Right lobe of liver (tissue), 6 donors: ENCODE measurements around the gene TIMM13. TPM values are rescaled to one million over a fixed set of nuclear protein-coding genes. Genes with fewer than 3 reads are reported as not detected.
"Not testable (repeated sequence)": the region's sequence is repeated elsewhere in the genome, so short reads cannot be mapped to it uniquely, and the experiment has no call there.

Experiments
- ATAC-seq, 4 donors: fragments of 200-7000 bp; cut with Tn5 transposase; one replicate each; pipeline ENCODE4 v1.9.1; 2020; ENCODE audit warnings: mild to moderate bottlenecking in 4 of 4, moderate library complexity in 4 of 4
- DNase-seq, 3 donors: peaks; one replicate each; pipeline ENCODE4 v3.0.0-alpha.2; 2020
- H3K27ac ChIP-seq, 3 donors: fragments of 200-600 bp; one replicate each; pipeline ENCODE4 v1.8.0; 2022
- H3K27me3 ChIP-seq, 2 donors: fragments of 200-600 bp; one replicate each; pipeline ENCODE4 v1.8.0; 2022
- H3K36me3 ChIP-seq, 4 donors: fragments of 200-600 bp; sonication (generic) in 1 of 4; one replicate each; pipeline versions ENCODE4 v1.5.1 to v1.8.0; 2017 to 2022; ENCODE audit warnings: control low read depth in 1 of 4
- H3K4me1 ChIP-seq, 4 donors: fragments of 200-600 bp; sonication (generic) in 1 of 4; one replicate each; pipeline versions ENCODE4 v1.5.1 to v1.8.0; 2017 to 2022; ENCODE audit warnings: control low read depth in 1 of 4
- H3K4me3 ChIP-seq, 3 donors: fragments of 200-600 bp; one replicate each; pipeline ENCODE4 v1.8.0; 2022
- H3K9me3 ChIP-seq, 4 donors: fragments of 200-600 bp; sonication (generic) in 1 of 4; one replicate each; pipeline versions ENCODE4 v1.5.1 to v1.8.0; 2017 to 2022; ENCODE audit warnings: control low read depth in 1 of 4
- POLR2A ChIP-seq: fragments of 450-650 bp; IDR thresholded peaks from one replicate; pipeline ENCODE4 v1.6.1; 2017; ENCODE audit warnings: antibody characterized with exemption, mild to moderate bottlenecking
- WGBS: methylation state at CpG from one replicate; pipeline ENCODE4 v1.1.6; 2018; ENCODE audit warnings: low coverage, low lambda C conversion rate; ENCODE audit not compliant: insufficient coverage; ENCODE audit errors: missing lambda C conversion rate; 5-methylcytosine and 5-hydroxymethylcytosine counted together
- intact Hi-C, 2 donors: fragments of 100-400 bp; cut with DNase I; formaldehyde crosslinking; loops; one replicate each; pipeline versions ENCODE4 v1.11.2 to v1.14.1; 2022
- total RNA-seq, 6 experiments: library from RNA; depleted of rRNA in 2 of 6; stranded (reverse); fragments of >200 nt in 2 of 6; fragmentation: NEBNext Ultra II Directional in 3 of 6; extraction: Animal tissue kit (Norgen Biotek cat#: 25700) in 3 of 6; gene quantifications; one replicate each; pipeline versions ENCODE4 v1.1.0 to v1.2.4, GENCODE V29; 2016 to 2023
- TF ChIP-seq, protein P1 (sequence below), 4 donors: fragments of 200-600 bp in 3 of 4; fragments of 450-650 bp in 1 of 4; IDR thresholded peaks; one replicate each; pipeline versions ENCODE4 v1.5.1 to v1.8.0; 2016 to 2022; ENCODE audit warnings: antibody characterized with exemption in 4 of 4, mild to moderate bottlenecking in 2 of 4
- donor health status: DM: no; HTN: yes; CAD: no.
- donor health status: DM: no; HTN: no; CAD: no.
- donor health status: DM: no; HTN: no; CAD: no.
- donor health status: DM: no; HTN: yes; CAD: no.
- donor health status: DM: no; HTN: yes; CAD: no.

The TIMM13 gene
- total RNA-seq, 6 experiments from 2014 or later: 35.5 to 59.8 (median 51.1) TPM

DNA sequence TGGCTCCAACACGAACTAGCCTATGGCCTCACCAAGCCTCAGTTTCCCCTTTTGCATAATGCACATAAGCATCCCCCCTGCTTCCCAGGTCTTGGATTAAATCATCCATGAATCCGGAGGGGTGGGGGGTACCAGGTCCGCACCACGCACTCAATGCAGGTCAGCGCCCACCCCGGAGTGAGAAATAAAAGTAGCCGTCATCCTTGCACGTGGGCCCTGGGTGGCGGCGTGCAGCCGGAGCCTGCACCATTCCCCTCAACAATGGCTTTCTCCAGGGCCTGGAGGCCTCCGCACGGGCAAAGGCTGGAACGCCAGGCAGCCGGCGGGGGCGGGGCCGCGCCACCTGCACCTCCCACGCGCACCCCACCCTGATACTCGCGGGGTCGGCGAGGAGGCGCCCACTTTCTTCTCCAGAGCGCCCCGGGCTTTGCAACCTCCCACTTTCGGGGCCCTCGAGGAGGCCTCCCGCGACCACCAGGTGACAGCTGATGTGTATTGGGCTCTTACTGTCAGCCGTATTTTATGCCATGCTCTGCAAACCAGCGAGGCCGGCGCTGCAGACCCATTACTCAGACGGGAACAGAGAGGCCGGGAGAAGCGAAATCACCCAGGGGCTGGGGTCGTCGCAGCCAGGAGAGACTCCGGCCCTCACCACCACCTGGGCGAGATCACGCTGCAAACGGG lies 47.8 kb upstream of the TIMM13 start:
- Histone ChIP-seq H3K36me3 (peaks cover 0 to 14% (median 7%) of the 10 kb centered on the region in 4 donors), H3K4me1 (peaks cover 0 to 13% (median 0%) of the 10 kb centered on the region in 4 donors), H3K4me3 (peak overlapping the region; percentile 53 to 96 (median 77)), H3K9me3 (no peaks in the 10 kb centered on the region), H3K27ac (peak overlapping the region; percentile 76 to 97 (median 82)), H3K27me3 (no peaks in the 10 kb centered on the region)
- ATAC-seq (peak; percentile 6 to 38 (median 23)), DNase-seq (peak; percentile 67 to 78 (median 77))
- intact Hi-C loops: loop anchor here (10.0 kb wide), 2 partner anchors 100 to 140 kb away; no protein-coding TSS in a partner anchor
- TF ChIP-seq, protein P1, sequence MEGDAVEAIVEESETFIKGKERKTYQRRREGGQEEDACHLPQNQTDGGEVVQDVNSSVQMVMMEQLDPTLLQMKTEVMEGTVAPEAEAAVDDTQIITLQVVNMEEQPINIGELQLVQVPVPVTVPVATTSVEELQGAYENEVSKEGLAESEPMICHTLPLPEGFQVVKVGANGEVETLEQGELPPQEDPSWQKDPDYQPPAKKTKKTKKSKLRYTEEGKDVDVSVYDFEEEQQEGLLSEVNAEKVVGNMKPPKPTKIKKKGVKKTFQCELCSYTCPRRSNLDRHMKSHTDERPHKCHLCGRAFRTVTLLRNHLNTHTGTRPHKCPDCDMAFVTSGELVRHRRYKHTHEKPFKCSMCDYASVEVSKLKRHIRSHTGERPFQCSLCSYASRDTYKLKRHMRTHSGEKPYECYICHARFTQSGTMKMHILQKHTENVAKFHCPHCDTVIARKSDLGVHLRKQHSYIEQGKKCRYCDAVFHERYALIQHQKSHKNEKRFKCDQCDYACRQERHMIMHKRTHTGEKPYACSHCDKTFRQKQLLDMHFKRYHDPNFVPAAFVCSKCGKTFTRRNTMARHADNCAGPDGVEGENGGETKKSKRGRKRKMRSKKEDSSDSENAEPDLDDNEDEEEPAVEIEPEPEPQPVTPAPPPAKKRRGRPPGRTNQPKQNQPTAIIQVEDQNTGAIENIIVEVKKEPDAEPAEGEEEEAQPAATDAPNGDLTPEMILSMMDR (IDR thresholded peaks at IDR 0.05): no peak
- peak; percentile 29 for TF ChIP-seq POLR2A
- 0% methylated on average over 2 of the region's 45 CpGs for WGBS

DNA sequence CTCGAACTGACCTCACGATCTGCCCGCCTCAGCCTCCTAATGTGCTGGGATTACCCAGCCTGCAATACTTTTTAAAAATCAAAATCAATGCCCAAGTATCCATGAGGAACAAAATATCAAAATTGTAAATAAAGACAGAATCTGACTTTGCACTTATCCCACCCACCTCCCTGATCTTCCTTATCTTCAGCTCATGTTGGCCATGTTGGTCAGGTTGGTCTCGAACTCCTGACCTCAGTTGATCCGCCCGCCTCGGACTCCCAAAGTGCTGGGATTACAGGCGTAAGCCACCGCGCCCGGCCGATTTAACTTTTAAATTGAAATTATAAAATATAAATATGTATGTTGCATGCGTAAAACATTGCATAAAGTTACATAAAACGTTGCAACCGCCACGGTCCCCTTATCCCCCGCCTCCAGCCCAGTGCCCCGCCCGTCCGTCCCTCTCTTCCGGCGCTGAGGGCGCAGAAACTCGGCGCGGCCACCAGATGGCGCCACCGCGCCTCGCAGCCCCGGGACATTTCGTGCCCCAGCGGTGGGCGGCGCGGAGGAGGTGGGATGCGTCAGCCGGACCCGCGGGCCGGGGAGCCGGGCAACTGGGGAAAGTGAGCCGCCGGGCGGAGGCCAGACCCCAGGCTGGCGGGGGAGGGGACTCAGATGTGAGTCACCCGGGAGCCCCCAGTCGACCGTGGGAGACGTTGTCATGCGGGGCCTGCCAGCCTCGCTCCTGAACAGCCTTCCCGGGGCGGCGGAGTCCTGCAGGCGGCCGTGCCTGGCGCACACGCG lies 47.0 kb upstream of the TIMM13 start:
- WGBS: 8% methylated on average over 20 of the region's 60 CpGs
- TF ChIP-seq POLR2A: peak; percentile 50
- TF ChIP-seq, protein P1 (IDR thresholded peaks at IDR 0.05): peak; percentile 98 to 99 (median 98)
- intact Hi-C loops: loop anchor here (10.0 kb wide), 2 partner anchors 100 to 140 kb away; no protein-coding TSS in a partner anchor
- H3K9me3 ChIP-seq: no peaks in the 10 kb centered on the region
- H3K36me3 ChIP-seq: peaks cover 0 to 14% (median 7%) of the 10 kb centered on the region in 4 donors
- peak; percentile 29 to 59 (median 48) for ATAC-seq
- DNase-seq: peak; percentile 85 to 87 (median 87)
- peak overlapping the region; percentile 76 to 97 (median 82) for H3K27ac ChIP-seq
- peak overlapping the region; percentile 53 to 96 (median 77) for H3K4me3 ChIP-seq
- H3K27me3 ChIP-seq: no peaks in the 10 kb centered on the region
- H3K4me1 ChIP-seq: peaks cover 0 to 13% (median 0%) of the 10 kb centered on the region in 4 donors

DNA sequence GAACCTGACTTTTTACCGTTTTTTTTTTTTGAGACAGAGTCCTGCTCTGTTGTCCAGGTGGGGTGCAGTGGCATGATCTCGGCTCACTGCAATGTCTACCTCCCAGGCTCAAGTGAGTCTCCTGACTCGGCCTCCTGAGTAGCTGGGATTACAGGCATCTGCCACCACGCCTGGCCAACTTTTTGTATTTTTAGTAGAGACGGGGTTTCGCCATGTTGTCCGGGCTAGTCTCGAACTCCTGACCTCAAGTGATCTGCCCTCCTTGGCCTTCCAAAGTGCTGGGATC lies 42.5 kb upstream of the TIMM13 start:
- not testable (repeated sequence) for H3K27ac ChIP-seq, ATAC-seq

DNA sequence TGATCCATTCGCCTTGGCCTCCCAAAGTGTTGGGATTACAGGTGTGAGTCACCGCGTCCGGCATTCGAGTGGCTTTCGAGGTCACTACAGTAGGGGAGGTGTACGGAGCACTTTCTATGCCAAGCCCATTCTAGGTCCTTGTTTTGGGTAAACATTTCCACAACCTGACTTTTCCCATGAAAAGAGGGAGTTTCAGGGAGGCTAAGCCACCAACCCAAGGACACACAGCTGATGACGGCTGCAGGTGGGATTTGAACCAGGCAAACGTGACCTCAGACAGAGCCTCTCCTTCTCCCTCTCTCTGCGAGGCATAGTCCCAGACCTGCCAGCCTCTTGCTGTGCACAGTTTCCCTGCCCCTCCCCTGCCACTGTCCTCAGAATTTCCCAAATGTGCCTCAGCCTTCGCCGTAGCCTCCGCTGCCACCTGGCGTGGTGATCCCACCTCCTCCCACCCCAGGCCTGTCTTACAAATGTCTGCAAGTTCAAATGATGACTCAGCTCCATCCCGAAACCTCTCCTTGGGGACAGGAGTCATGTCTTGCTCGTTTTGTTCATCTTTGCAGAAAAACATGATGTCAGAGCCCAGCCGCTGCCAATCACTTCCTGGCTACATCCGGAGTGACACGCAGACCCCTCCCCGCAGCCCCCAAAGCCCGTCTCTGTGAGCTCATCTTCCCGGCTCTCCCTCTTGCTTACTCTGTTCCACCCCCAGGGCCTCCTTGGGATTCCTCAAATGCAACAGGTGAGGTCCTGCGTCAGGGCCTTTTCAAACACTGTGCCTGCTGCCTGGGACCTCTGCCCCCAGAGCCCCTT lies 41.9 kb upstream of the TIMM13 start:
- no peaks in the 10 kb centered on the region for H3K36me3 ChIP-seq
- intact Hi-C loops: no loop called here
- H3K27me3 ChIP-seq: no peaks in the 10 kb centered on the region
- DNase-seq (no peak), ATAC-seq (peak in 1 of 4 donors; percentile 22)
- WGBS: 42% methylated on average over 14 of the region's 23 CpGs
- H3K4me3 ChIP-seq: no peak overlapping the region
- peaks cover 0 to 3% (median 0%) of the 10 kb centered on the region in 4 donors for H3K4me1 ChIP-seq
- TF ChIP-seq POLR2A: no peak
- TF ChIP-seq, protein P1 (IDR thresholded peaks at IDR 0.05): no peak
- no peaks in the 10 kb centered on the region for H3K9me3 ChIP-seq
- no peak overlapping the region for H3K27ac ChIP-seq

More for the DNA sequence above, 42.5 kb upstream of the TIMM13 start:
- intact Hi-C loops: loop anchor here (10.0 kb wide), 2 partner anchors 105 to 145 kb away; no protein-coding TSS in a partner anchor
- H3K4me1 ChIP-seq, H3K36me3 ChIP-seq, DNase-seq, H3K9me3 ChIP-seq, H3K27me3 ChIP-seq, H3K4me3 ChIP-seq: not testable (repeated sequence)
- 73% methylated on average over 8 of the region's 8 CpGs for WGBS
